Measurements from ENCODE around the gene ZDHHC9. TPM values are rescaled to one million over a fixed set of nuclear protein-coding genes. Genes with fewer than 3 reads are reported as not detected.

The ZDHHC9 gene
- total and polyA plus RNA-seq, 9 of the 15 experiments (the other 6 are each of a cell fraction or from before 2014, with no cell fraction given): 6.8 to 22.4 (median 9.1) TPM

GRCh38 chrX:129793604-129794191 is 50.0 kb downstream of the ZDHHC9 start (continued):
- TF ChIP-seq IRF1 (CRISPR knock-in tag; IDR thresholded peaks at IDR 0.05; ENCODE audit: borderline replicate concordance) (no peak), BRD9 (IDR thresholded peaks at IDR 0.05; ENCODE audit: low read depth, partially characterized antibody) (no peak)

GRCh38 chrX:129792586-129793291 is 50.9 kb downstream of the ZDHHC9 start:
- BruUV-seq (replicated peaks): no TSS peak
- Histone ChIP-seq H3K9ac (ENCODE audit: insufficient read depth in 1 of 2, low read depth in 2 of 2, low read length in 2 of 2) (no peak overlapping the region), H3K4me3 (no peak overlapping the region), H2AFZ (ENCODE audit: low read depth, low read length) (no peak overlapping the region), H3K4me1 (replicated peaks in 1 of 2; ENCODE audit: control insufficient read depth in 2 of 2, insufficient read depth in 2 of 2, low read length in 2 of 2) (peaks cover 0 to 5% of the 10 kb centered on the region in 2 experiments; a peak in 2 of 5 replicates), H3K9me3 (replicated peaks; ENCODE audit: control insufficient read depth, insufficient read depth, low read depth, low read length) (no peaks in the 10 kb centered on the region), H3K27me3 (ENCODE audit: control insufficient read depth in 2 of 2, insufficient read depth in 2 of 2, low read length in 2 of 2) (no peaks in the 10 kb centered on the region), H3K36me3 (ENCODE audit: control insufficient read depth, insufficient read depth, low read length) (no peaks in the 10 kb centered on the region), H3K9me1 (ENCODE audit: control insufficient read depth, insufficient read depth, low read length) (no peaks in the 10 kb centered on the region), H3K4me2 (ENCODE audit: insufficient read depth, low read length) (no peak overlapping the region), H4K20me1 (replicated peaks; ENCODE audit: control insufficient read depth, insufficient read depth, low read length) (no peaks in the 10 kb centered on the region), H3K79me2 (ENCODE audit: control insufficient read depth, insufficient read depth, low read length) (no peaks in the 10 kb centered on the region), H3K27ac (ENCODE audit: extremely low read depth, low read depth, low read length) (no peak overlapping the region)
- WGBS (ENCODE audit: insufficient coverage, low coverage, missing lambda C conversion rate): 61% methylated on average over 10 of the region's 18 CpGs
- TF ChIP-seq CBX8 (IDR thresholded peaks at IDR 0.05; ENCODE audit: borderline replicate concordance, extremely low read depth, low read depth, low read length, poor library complexity, severe bottlenecking): no peak
- FAIRE-seq (no peak), DNase-seq (ENCODE audit: extremely low read depth in 1 of 4, low spot score in 3 of 4) (no peak), ATAC-seq (no peak)
- intact Hi-C loops (cut with micrococcal nuclease): no loop called here
- in situ Hi-C loops (cut with MboI): no loop called here
- CTCF ChIA-PET (ENCODE audit: low intra/inter-chr PET ratio): no interaction called here
- POLR2A ChIA-PET: no interaction called here

Data from K562 (cell line).